Keratinocyte (primary cell): ENCODE results near the gene ETF1. TPM values are rescaled to one million over a fixed set of nuclear protein-coding genes. Genes with fewer than 3 reads are reported as not detected.
A peak's percentile ranks its signal among the peaks of the same experiment; 100 is the strongest.

ENCODE experiments used
- DNase-seq: peaks from one replicate; pipeline ENCODE4 v3.0.0-alpha.2; 2011; ENCODE audit warnings: low read depth, missing footprints, low spot score
- FAIRE-seq: peaks from 2 replicates; lab custom pipeline; 2011; peaks lifted over from hg19 to GRCh38; lab: Jason Lieb, UNC
- H2AFZ ChIP-seq: 2 replicates; pipeline ENCODE4 v1.6.0; 2012; ENCODE audit warnings: low read length, control low read depth, inconsistent platforms; ENCODE audit not compliant: control insufficient read depth
- H3K27ac ChIP-seq: 2 replicates; pipeline ENCODE4 v1.5.1; 2011; ENCODE audit warnings: low read length; ENCODE audit not compliant: control insufficient read depth, insufficient read depth
- H3K27me3 ChIP-seq: 3 replicates; pipeline ENCODE4 v1.6.0; 2011; ENCODE audit warnings: low read length; ENCODE audit not compliant: control insufficient read depth, insufficient read depth; ENCODE audit errors: extremely low read depth
- H3K36me3 ChIP-seq, 2 experiments: 2 replicates in 1 of 2; 3 replicates in 1 of 2; pipeline ENCODE4 v1.5.1; 2011; ENCODE audit warnings: low read length in 2 of 2, mild to moderate bottlenecking in 1 of 2; ENCODE audit not compliant: control insufficient read depth in 2 of 2, insufficient read depth in 2 of 2; ENCODE audit errors: extremely low read depth in 1 of 2
- H3K4me1 ChIP-seq: 3 replicates; pipeline ENCODE4 v1.5.1; 2011; ENCODE audit warnings: low read length; ENCODE audit not compliant: control insufficient read depth, insufficient read depth; ENCODE audit errors: extremely low read depth
- H3K4me2 ChIP-seq: 3 replicates; pipeline ENCODE4 v1.6.0; 2011; ENCODE audit warnings: low read depth, low read length; ENCODE audit not compliant: control insufficient read depth, insufficient read depth; ENCODE audit errors: extremely low read depth
- H3K4me3 ChIP-seq, 3 experiments: fragments of 200-600 bp in 1 of 3; sonication (generic) in 1 of 3; 2 replicates in 2 of 3; 3 replicates in 1 of 3; pipeline ENCODE4 v1.5.1; 2011 to 2016; ENCODE audit warnings: low read length in 3 of 3, mild to moderate bottlenecking in 3 of 3, control low read depth in 2 of 3, inconsistent platforms in 1 of 3, low read depth in 1 of 3, mixed read lengths in 1 of 3, mixed run types in 1 of 3, moderate library complexity in 1 of 3; ENCODE audit not compliant: control insufficient read depth in 2 of 3, insufficient read depth in 2 of 3; ENCODE audit errors: extremely low read depth in 1 of 3
- H3K79me2 ChIP-seq: 2 replicates; pipeline ENCODE4 v1.6.0; 2012; ENCODE audit warnings: low read length; ENCODE audit not compliant: control insufficient read depth, insufficient read depth
- H3K9ac ChIP-seq: 3 replicates; pipeline ENCODE4 v1.6.0; 2011; ENCODE audit warnings: low read length; ENCODE audit not compliant: control insufficient read depth, insufficient read depth; ENCODE audit errors: extremely low read depth
- H3K9me1 ChIP-seq: 3 replicates; pipeline ENCODE4 v1.6.0; 2011; ENCODE audit warnings: low read length; ENCODE audit not compliant: control insufficient read depth, insufficient read depth; ENCODE audit errors: extremely low read depth
- H3K9me3 ChIP-seq: 2 replicates; pipeline ENCODE4 v1.5.1; 2012; ENCODE audit warnings: low read depth, low read length; ENCODE audit not compliant: control insufficient read depth
- H4K20me1 ChIP-seq: 3 replicates; pipeline ENCODE4 v1.6.0; 2011; ENCODE audit warnings: low read length; ENCODE audit not compliant: control insufficient read depth, insufficient read depth; ENCODE audit errors: extremely low read depth
- EZH2 ChIP-seq: IDR thresholded peaks from one replicate; pipeline ENCODE4 v1.6.1; 2012; ENCODE audit warnings: inconsistent platforms, mild to moderate bottlenecking, low read length, moderate library complexity
- dilution Hi-C: fragments of 300-500 bp; cut with MboI; formaldehyde crosslinking; loops from one replicate; pipeline ENCODE4 v1.7.0; 2020; ENCODE audit warnings: low sequenced_read_pairs; ENCODE audit not compliant: extremely low pct_ligation_motif_present
- polyA plus RNA-seq, 5 experiments: library from polyadenylated mRNA; depleted of rRNA in 3 of 5; stranded (reverse) in 3 of 5; stranded (forward) in 1 of 5; unstranded in 1 of 5; fragments of >200 nt; gene quantifications; 1 replicate in 1 of 5; 2 replicates in 3 of 5; 3 replicates in 1 of 5; pipeline versions ENCODE4 v1.2.1 to v1.2.3, GENCODE V29; 2011 to 2012; ENCODE audit warnings: missing spikeins in 2 of 5, low read depth in 1 of 5, low replicate concordance in 1 of 5
- TF ChIP-seq, protein P1 (sequence below), 3 experiments: IDR thresholded peaks in 1 of 3; conservative IDR thresholded peaks in 1 of 3; optimal IDR thresholded peaks in 1 of 3; 2 replicates in 2 of 3; 3 replicates in 1 of 3; pipeline versions ENCODE3 to v1.5.1; 2011; ENCODE audit warnings: low read length in 3 of 3, mild to moderate bottlenecking in 3 of 3, moderate library complexity in 2 of 3, control low read depth in 1 of 3, inconsistent platforms in 1 of 3; ENCODE audit not compliant: insufficient read depth in 2 of 3; ENCODE audit errors: extremely low read depth in 1 of 3

The ETF1 gene
- polyA plus RNA-seq, 1 donor (not counting 4 experiments of a cell fraction or from before 2014, with no cell fraction given) = 137 TPM

DNA sequence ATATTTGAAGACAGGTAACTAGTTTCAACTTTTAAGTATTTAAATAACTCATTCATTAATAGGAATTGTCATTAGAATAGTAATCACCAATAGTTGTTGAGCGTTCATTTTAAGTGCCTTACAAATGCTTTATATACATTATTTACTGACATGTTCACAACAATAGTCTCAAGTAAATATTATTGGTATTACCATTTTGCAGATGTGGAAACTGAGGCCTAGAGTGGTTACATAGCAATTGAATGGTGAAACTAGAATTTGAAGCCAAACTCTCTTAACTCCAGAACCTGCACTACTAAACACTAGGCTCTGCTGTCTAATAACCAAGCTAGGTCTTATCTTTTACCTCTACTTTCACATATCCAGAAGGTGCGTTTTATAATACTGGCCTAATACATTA, 37.0 kb upstream of the ETF1 start:
- dilution Hi-C loops = no loop called here

DNA sequence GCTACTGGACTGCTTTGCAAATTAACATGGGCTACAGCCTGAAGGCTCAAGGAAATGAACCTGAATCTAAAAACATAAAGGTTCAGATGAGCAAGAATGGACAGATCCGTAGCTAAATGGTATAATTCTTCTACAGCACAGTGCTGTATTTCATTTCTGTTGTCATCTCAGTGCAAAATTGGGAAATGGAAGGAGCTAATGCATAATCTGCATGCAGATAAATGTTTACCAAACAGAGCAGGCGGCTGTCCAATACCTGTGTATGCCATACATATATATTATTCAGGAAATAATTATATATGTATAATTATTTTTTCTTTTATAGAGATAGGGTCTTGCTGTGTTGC, 36.5 kb upstream of the ETF1 start:
- Histone ChIP-seq H3K4me1 (peaks cover 3% of the 10 kb centered on the region), H3K4me3 (no peak overlapping the region), H3K36me3 (no peaks in the 10 kb centered on the region), H3K79me2 (peaks cover 8% of the 10 kb centered on the region), H2AFZ (peak overlapping the region; percentile 27), H4K20me1 (no peaks in the 10 kb centered on the region), H3K27ac (no peak overlapping the region), H3K4me2 (peak overlapping the region; percentile 10), H3K9me1 (no peaks in the 10 kb centered on the region), H3K9me3 (no peaks in the 10 kb centered on the region), H3K27me3 (no peaks in the 10 kb centered on the region), H3K9ac (no peak overlapping the region)
- FAIRE-seq (no peak), DNase-seq (no peak)
- TF ChIP-seq EZH2 = no peak
- TF ChIP-seq, protein P1, sequence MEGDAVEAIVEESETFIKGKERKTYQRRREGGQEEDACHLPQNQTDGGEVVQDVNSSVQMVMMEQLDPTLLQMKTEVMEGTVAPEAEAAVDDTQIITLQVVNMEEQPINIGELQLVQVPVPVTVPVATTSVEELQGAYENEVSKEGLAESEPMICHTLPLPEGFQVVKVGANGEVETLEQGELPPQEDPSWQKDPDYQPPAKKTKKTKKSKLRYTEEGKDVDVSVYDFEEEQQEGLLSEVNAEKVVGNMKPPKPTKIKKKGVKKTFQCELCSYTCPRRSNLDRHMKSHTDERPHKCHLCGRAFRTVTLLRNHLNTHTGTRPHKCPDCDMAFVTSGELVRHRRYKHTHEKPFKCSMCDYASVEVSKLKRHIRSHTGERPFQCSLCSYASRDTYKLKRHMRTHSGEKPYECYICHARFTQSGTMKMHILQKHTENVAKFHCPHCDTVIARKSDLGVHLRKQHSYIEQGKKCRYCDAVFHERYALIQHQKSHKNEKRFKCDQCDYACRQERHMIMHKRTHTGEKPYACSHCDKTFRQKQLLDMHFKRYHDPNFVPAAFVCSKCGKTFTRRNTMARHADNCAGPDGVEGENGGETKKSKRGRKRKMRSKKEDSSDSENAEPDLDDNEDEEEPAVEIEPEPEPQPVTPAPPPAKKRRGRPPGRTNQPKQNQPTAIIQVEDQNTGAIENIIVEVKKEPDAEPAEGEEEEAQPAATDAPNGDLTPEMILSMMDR (optimal IDR thresholded peaks at IDR 0.05 in 1 of 3, IDR thresholded peaks at IDR 0.05 in 1 of 3, conservative IDR thresholded peaks at IDR 0.05 in 1 of 3; ENCODE audit: extremely low read depth in 1 of 3, insufficient read depth in 2 of 3, low read length in 3 of 3) = no peak
- dilution Hi-C loops = no loop called here

More for the DNA sequence above, 37.0 kb upstream of the ETF1 start:
- FAIRE-seq (no peak), DNase-seq (no peak)
- Histone ChIP-seq H3K9me3 (no peaks in the 10 kb centered on the region), H3K27me3 (no peaks in the 10 kb centered on the region), H3K9me1 (no peaks in the 10 kb centered on the region), H4K20me1 (no peaks in the 10 kb centered on the region), H3K4me2 (no peak overlapping the region), H3K4me1 (peaks cover 3% of the 10 kb centered on the region), H3K36me3 (no peaks in the 10 kb centered on the region), H2AFZ (no peak overlapping the region), H3K79me2 (peaks cover 3% of the 10 kb centered on the region), H3K27ac (no peak overlapping the region), H3K9ac (no peak overlapping the region), H3K4me3 (no peak overlapping the region)
- TF ChIP-seq, protein P1 (optimal IDR thresholded peaks at IDR 0.05 in 1 of 3, IDR thresholded peaks at IDR 0.05 in 1 of 3, conservative IDR thresholded peaks at IDR 0.05 in 1 of 3; ENCODE audit: extremely low read depth in 1 of 3, insufficient read depth in 2 of 3, low read length in 3 of 3) = no peak
- TF ChIP-seq EZH2 = no peak
